Activated T-cell treated with anti-CD3 and anti-CD28 coated beads, Interleukin-2, amount 50 U/mL, for 24 hours (primary cell): ENCODE results near the gene GLIS2.

ENCODE experiments used
- DNase-seq: peaks from one replicate; pipeline ENCODE4 v3.0.0-alpha.2; 2020
- H3K27ac Mint-ChIP-seq: 2 replicates; pipeline ENCODE4 v1.8.0; 2020; ENCODE audit warnings: mild to moderate bottlenecking, mixed read lengths
- H3K27me3 Mint-ChIP-seq: 2 replicates; pipeline ENCODE4 v1.8.0; 2020; ENCODE audit warnings: mixed read lengths
- H3K36me3 Mint-ChIP-seq: 2 replicates; pipeline ENCODE4 v1.8.0; 2020; ENCODE audit warnings: low read depth, mixed read lengths
- H3K4me1 Mint-ChIP-seq: 2 replicates; pipeline ENCODE4 v1.8.0; 2020; ENCODE audit warnings: low read depth, mixed read lengths
- H3K4me3 Mint-ChIP-seq: 2 replicates; pipeline ENCODE4 v1.8.0; 2020; ENCODE audit warnings: mild to moderate bottlenecking, moderate library complexity, mixed read lengths
- H3K9me3 Mint-ChIP-seq: 2 replicates; pipeline ENCODE4 v1.8.0; 2020; ENCODE audit warnings: mixed read lengths

The GLIS2 gene

GRCh38 chr16:4309102-4309832 lies 6.6 kb upstream of the GLIS2 start:
- Mint-ChIP-seq H3K27ac (peak overlapping the region; percentile 12), H3K27me3 (peaks cover 6% of the 10 kb centered on the region), H3K4me3 (peak overlapping the region; percentile 20), H3K4me1 (peaks cover 36% of the 10 kb centered on the region), H3K36me3 (peaks cover 19% of the 10 kb centered on the region), H3K9me3 (peaks cover 5% of the 10 kb centered on the region)
- DNase-seq: no peak

- Mint-ChIP-seq H3K9me3 (peaks cover 5% of the 10 kb centered on the region), H3K27ac (no peak overlapping the region), H3K27me3 (peaks cover 12% of the 10 kb centered on the region), H3K4me3 (no peak overlapping the region), H3K4me1 (peaks cover 42% of the 10 kb centered on the region), H3K36me3 (peaks cover 19% of the 10 kb centered on the region)
- peak; percentile 67 for DNase-seq
Observed at GRCh38 chr16:4309833-4310266, 6.0 kb upstream of the GLIS2 start.

- Mint-ChIP-seq H3K9me3 (no peaks in the 10 kb centered on the region), H3K4me1 (peaks cover 21% of the 10 kb centered on the region), H3K36me3 (no peaks in the 10 kb centered on the region), H3K4me3 (no peak overlapping the region), H3K27me3 (peaks cover 17% of the 10 kb centered on the region), H3K27ac (peak overlapping the region; percentile 44)
- DNase-seq: no peak
Observed at GRCh38 chr16:4313563-4314531, 2.0 kb upstream of the GLIS2 start.

GRCh38 chr16:4314532-4315185 lies 1.2 kb upstream of the GLIS2 start:
- Mint-ChIP-seq H3K27ac (peak overlapping the region; percentile 80), H3K4me1 (peaks cover 18% of the 10 kb centered on the region), H3K9me3 (no peaks in the 10 kb centered on the region), H3K36me3 (no peaks in the 10 kb centered on the region), H3K27me3 (peaks cover 17% of the 10 kb centered on the region), H3K4me3 (peak overlapping the region; percentile 69)
- DNase-seq: peak; percentile 58

- DNase-seq: no peak
- Mint-ChIP-seq H3K9me3 (no peaks in the 10 kb centered on the region), H3K27me3 (peaks cover 17% of the 10 kb centered on the region), H3K27ac (no peak overlapping the region), H3K36me3 (no peaks in the 10 kb centered on the region), H3K4me3 (peak overlapping the region; percentile 39), H3K4me1 (peaks cover 18% of the 10 kb centered on the region)
Observed at GRCh38 chr16:4316108-4316863, 419 bp downstream of the GLIS2 start.

GRCh38 chr16:4316864-4317531 lies 1.1 kb downstream of the GLIS2 start:
- Mint-ChIP-seq H3K27me3 (peaks cover 17% of the 10 kb centered on the region), H3K4me1 (peaks cover 18% of the 10 kb centered on the region), H3K36me3 (no peaks in the 10 kb centered on the region), H3K9me3 (no peaks in the 10 kb centered on the region), H3K27ac (no peak overlapping the region), H3K4me3 (peak overlapping the region; percentile 39)
- no peak for DNase-seq

- H3K4me3 Mint-ChIP-seq: no peak overlapping the region
- peaks cover 18% of the 10 kb centered on the region for H3K4me1 Mint-ChIP-seq
- DNase-seq: no peak
- H3K36me3 Mint-ChIP-seq: no peaks in the 10 kb centered on the region
- H3K27me3 Mint-ChIP-seq: peaks cover 17% of the 10 kb centered on the region
- no peak overlapping the region for H3K27ac Mint-ChIP-seq
- no peaks in the 10 kb centered on the region for H3K9me3 Mint-ChIP-seq
Observed at GRCh38 chr16:4317532-4318450, 1.9 kb downstream of the GLIS2 start.

- H3K27ac Mint-ChIP-seq: no peak overlapping the region
- H3K9me3 Mint-ChIP-seq: no peaks in the 10 kb centered on the region
- H3K4me3 Mint-ChIP-seq: no peak overlapping the region
- H3K4me1 Mint-ChIP-seq: peaks cover 18% of the 10 kb centered on the region
- peaks cover 17% of the 10 kb centered on the region for H3K27me3 Mint-ChIP-seq
- DNase-seq: no peak
- H3K36me3 Mint-ChIP-seq: no peaks in the 10 kb centered on the region
Observed at GRCh38 chr16:4318451-4318910, 2.6 kb downstream of the GLIS2 start.

- DNase-seq: no peak
- H3K27me3 Mint-ChIP-seq: peaks cover 14% of the 10 kb centered on the region
- H3K4me1 Mint-ChIP-seq: peaks cover 18% of the 10 kb centered on the region
- no peaks in the 10 kb centered on the region for H3K9me3 Mint-ChIP-seq
- H3K27ac Mint-ChIP-seq: no peak overlapping the region
- H3K4me3 Mint-ChIP-seq: no peak overlapping the region
- H3K36me3 Mint-ChIP-seq: no peaks in the 10 kb centered on the region
Observed at GRCh38 chr16:4318967-4319366, 3.1 kb downstream of the GLIS2 start.

GRCh38 chr16:4319454-4320421 lies 3.9 kb downstream of the GLIS2 start:
- DNase-seq: peak; percentile 76
- no peaks in the 10 kb centered on the region for H3K36me3 Mint-ChIP-seq
- H3K27ac Mint-ChIP-seq: no peak overlapping the region
- peaks cover 11% of the 10 kb centered on the region for H3K4me1 Mint-ChIP-seq
- H3K9me3 Mint-ChIP-seq: no peaks in the 10 kb centered on the region
- H3K27me3 Mint-ChIP-seq: peaks cover 6% of the 10 kb centered on the region
- H3K4me3 Mint-ChIP-seq: no peak overlapping the region

GRCh38 chr16:4320571-4321137 lies 4.8 kb downstream of the GLIS2 start:
- Mint-ChIP-seq H3K4me3 (no peak overlapping the region), H3K9me3 (no peaks in the 10 kb centered on the region), H3K36me3 (no peaks in the 10 kb centered on the region), H3K27me3 (peaks cover 3% of the 10 kb centered on the region), H3K27ac (no peak overlapping the region), H3K4me1 (peaks cover 7% of the 10 kb centered on the region)
- DNase-seq: no peak
